Activated naive CD4-positive, alpha-beta T cell treated with anti-CD3 and anti-CD28 coated beads for 36 hours (primary cell): ENCODE measurements around the gene SYNE2. TPM values are rescaled to one million over a fixed set of nuclear protein-coding genes. Genes with fewer than 3 reads are reported as not detected.
"Not testable (repeated sequence)": the region's sequence is repeated elsewhere in the genome, so short reads cannot be mapped to it uniquely, and the experiment has no call there.

ENCODE experiments used
- CTCF ChIA-PET: fragments of 350-600 bp; sonication (Branson Sonifier 250); formaldehyde crosslinking; loops from one replicate; lab custom pipeline; 2021; ENCODE audit warnings: antibody characterized with exemption; lab: Charles Lee
- DNase-seq: peaks from one replicate; pipeline ENCODE4 v3.0.0-alpha.2; 2020
- H3K27ac Mint-ChIP-seq: one replicate; pipeline ENCODE4 v1.8.0; 2021; ENCODE audit warnings: mild to moderate bottlenecking, mixed read lengths
- H3K27me3 Mint-ChIP-seq: one replicate; pipeline ENCODE4 v1.8.0; 2021; ENCODE audit warnings: low read depth, mixed read lengths
- H3K36me3 Mint-ChIP-seq: one replicate; pipeline ENCODE4 v1.8.0; 2021; ENCODE audit warnings: low read depth, mixed read lengths
- H3K4me1 Mint-ChIP-seq: one replicate; pipeline ENCODE4 v1.8.0; 2021; ENCODE audit warnings: low read depth, mixed read lengths
- H3K4me3 Mint-ChIP-seq: one replicate; pipeline ENCODE4 v1.8.0; 2021; ENCODE audit warnings: mild to moderate bottlenecking, moderate library complexity, mixed read lengths
- H3K9me3 Mint-ChIP-seq: one replicate; pipeline ENCODE4 v1.8.0; 2021; ENCODE audit warnings: mixed read lengths
- intact Hi-C: fragments of 100-400 bp; cut with micrococcal nuclease; formaldehyde crosslinking; loops from one replicate; pipeline ENCODE4 v1.15.1; 2023
- total RNA-seq, 2 experiments: library from RNA; stranded (reverse); gene quantifications; one replicate each; pipeline ENCODE4 v1.2.3, GENCODE V29; 2021

SYNE2 gene
- total RNA-seq, 2 experiments from 2014 or later: 22.1 to 22.3 TPM

- Mint-ChIP-seq H3K4me3 (no peak overlapping the region), H3K9me3 (no peaks in the 10 kb centered on the region), H3K4me1 (peaks cover 7% of the 10 kb centered on the region), H3K36me3 (peaks cover 17% of the 10 kb centered on the region), H3K27ac (no peak overlapping the region), H3K27me3 (no peaks in the 10 kb centered on the region)
- intact Hi-C loops: no loop called here
- no peak for DNase-seq
- CTCF ChIA-PET: interaction anchor here (0.7 to 1.5 kb wide), 3 partner anchors 17 to 178 kb away, joined by 3 read pairs; no protein-coding TSS in a partner anchor
These were observed 272.5 kb downstream of the SYNE2 start for GRCh38 chr14:64125270-64125669.

- CTCF ChIA-PET: no interaction called here
- Mint-ChIP-seq H3K27ac (no peak overlapping the region), H3K36me3 (peaks cover 16% of the 10 kb centered on the region), H3K4me3 (no peak overlapping the region), H3K9me3 (no peaks in the 10 kb centered on the region), H3K27me3 (no peaks in the 10 kb centered on the region), H3K4me1 (peaks cover 7% of the 10 kb centered on the region)
- no peak for DNase-seq
- intact Hi-C loops: no loop called here
These were observed 273.7 kb downstream of the SYNE2 start for GRCh38 chr14:64126548-64126947.

DNA sequence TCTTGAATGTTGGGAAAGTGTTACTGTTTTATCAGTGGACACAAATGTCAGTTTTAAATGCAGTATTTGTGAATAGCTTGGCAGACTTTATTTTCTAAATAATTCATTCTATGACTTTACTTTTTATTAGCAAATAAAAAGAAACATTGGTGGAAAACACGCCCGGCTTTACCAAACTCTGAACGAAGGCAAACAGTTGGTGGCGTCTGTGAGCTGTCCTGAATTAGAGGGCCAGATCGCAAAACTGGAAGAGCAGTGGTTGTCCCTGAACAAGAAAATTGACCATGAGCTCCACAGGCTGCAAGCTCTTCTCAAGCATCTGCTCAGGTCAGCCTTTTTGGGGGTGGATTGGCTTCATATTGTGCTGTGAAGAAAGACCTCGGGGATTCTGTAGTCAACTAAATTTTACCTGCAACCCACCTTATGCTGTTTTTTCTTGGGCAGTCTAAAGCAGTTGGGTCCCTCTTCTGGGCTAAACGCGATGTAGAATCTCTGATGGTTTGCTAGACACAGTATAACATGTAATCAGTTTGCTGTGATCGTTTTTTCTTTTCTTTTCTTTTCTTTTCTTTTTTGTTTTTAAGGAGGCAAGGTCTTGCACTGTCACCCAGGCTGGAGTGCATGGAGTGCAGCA is 285.0 kb downstream of the SYNE2 start:
- H3K27me3 Mint-ChIP-seq: no peaks in the 10 kb centered on the region
- H3K4me3 Mint-ChIP-seq: no peak overlapping the region
- DNase-seq: no peak
- no peaks in the 10 kb centered on the region for H3K9me3 Mint-ChIP-seq
- intact Hi-C loops: loop anchor here (2.0 kb wide), 1 partner anchor 157 kb away; the partner anchor contains the start of gene ESR2
- H3K36me3 Mint-ChIP-seq: peaks cover 16% of the 10 kb centered on the region
- no peak overlapping the region for H3K27ac Mint-ChIP-seq
- CTCF ChIA-PET: interaction anchor here (1.1 to 2.9 kb wide), 3 partner anchors 59 to 166 kb away, joined by 3 to 12 read pairs (median 6); no protein-coding TSS in a partner anchor
- no peaks in the 10 kb centered on the region for H3K4me1 Mint-ChIP-seq

DNA sequence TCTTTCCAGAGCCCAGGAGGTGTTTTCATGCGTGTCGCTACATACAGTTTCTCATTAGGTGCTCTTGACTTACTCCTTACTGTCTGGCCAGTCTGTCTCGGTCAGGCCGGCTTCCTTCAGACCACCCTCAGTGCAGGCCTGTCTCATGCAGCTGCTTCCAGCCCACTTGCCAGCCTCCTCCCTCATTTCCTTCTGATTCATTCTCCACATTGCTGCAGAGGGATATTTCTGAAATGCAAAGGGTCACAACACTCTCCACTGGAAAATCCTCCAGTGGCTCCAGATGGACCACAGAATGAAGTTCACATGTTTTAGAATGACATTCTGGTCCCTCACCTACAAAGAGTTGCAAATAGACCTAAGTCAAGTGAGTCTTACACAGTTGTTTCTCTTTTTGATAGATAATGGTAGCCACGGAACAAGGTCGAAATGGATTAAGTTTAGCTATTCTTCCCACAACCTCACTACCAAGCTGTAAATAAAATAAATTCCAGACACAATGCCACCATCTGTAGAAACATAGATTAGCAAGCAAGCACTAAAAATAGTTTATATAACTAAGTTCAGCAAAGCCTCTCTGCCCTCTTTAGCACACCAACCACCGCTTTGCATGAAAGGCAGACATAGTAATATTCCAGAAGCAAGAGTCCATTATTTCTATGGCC is 294.5 kb downstream of the SYNE2 start:
- Mint-ChIP-seq H3K4me3 (no peak overlapping the region), H3K27me3 (no peaks in the 10 kb centered on the region), H3K27ac (no peak overlapping the region), H3K36me3 (peaks cover 3% of the 10 kb centered on the region), H3K9me3 (no peaks in the 10 kb centered on the region), H3K4me1 (no peaks in the 10 kb centered on the region)
- DNase-seq: no peak
- CTCF ChIA-PET: no interaction called here
- intact Hi-C loops: no loop called here

DNA sequence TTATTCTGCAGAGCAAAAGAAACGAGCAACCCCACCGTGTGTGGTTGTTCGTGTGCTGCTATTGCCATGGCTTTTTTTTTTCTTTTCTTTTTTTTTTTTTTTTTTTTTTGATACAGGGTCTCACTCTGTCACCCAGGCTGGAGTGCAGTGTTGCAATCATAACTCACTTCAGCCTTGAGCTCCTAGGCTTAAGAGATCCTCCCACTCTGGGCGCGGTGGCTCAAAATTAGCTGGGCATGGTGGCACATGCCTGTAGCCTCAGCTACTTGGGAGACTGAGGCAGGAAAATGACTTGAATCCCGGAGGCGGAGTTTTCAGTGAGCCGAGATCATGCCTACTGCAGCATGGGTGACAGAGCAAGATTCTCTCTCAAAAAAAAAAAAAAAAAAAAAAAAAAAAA is 297.1 kb downstream of the SYNE2 start:
- Mint-ChIP-seq H3K9me3 (no peaks in the 10 kb centered on the region), H3K4me3 (no peak overlapping the region), H3K27ac (no peak overlapping the region), H3K27me3 (no peaks in the 10 kb centered on the region), H3K36me3 (peaks cover 3% of the 10 kb centered on the region), H3K4me1 (no peaks in the 10 kb centered on the region)
- CTCF ChIA-PET: no interaction called here
- DNase-seq: no peak
- intact Hi-C loops: no loop called here

DNA sequence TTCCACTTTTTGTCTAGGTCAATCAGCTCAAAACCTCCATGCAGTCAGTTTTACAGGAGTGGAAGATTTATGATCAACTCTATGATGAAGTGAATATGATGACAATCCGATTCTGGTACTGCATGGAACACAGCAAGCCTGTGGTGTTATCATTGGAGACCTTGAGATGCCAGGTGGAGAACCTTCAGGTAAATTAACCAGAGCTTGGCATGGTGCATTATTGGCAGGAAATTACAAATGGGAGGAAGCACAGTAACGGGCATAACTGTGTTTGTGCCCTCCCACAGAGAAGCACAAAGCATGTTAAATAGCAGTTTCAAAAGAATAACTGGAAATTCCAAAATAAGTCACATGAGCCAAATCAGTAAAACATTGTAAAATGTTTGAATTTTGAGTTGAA is 305.8 kb downstream of the SYNE2 start:
- intact Hi-C loops: loop anchor here (1.0 kb wide), 1 partner anchor 136 kb away; the partner anchor contains the start of gene ESR2
- H3K36me3 Mint-ChIP-seq: peaks cover 11% of the 10 kb centered on the region
- CTCF ChIA-PET: no interaction called here

DNA sequence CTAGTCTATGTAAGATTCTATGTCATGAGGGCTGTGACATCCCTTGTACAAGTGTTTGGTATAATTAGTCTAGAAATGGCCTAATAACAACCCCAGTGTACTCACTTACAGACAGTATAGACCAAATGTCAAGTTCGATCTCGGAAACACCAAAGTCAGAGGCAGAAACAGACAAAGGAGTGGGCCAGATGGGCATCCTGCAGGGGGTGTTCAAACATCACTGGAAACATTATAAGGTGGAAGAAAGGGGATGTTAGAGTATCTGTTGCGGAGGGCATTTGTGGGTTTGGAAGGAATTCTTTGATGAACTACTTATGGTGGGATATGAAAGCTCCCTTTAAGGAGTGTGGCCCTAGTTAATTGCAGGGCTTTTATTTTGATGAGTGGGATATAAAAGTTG is 306.8 kb downstream of the SYNE2 start:
- H3K27ac Mint-ChIP-seq: no peak overlapping the region
- H3K9me3 Mint-ChIP-seq: no peaks in the 10 kb centered on the region
- H3K36me3 Mint-ChIP-seq: peaks cover 11% of the 10 kb centered on the region
- H3K4me1 Mint-ChIP-seq: no peaks in the 10 kb centered on the region
- no peak for DNase-seq
- CTCF ChIA-PET: no interaction called here
- H3K4me3 Mint-ChIP-seq: no peak overlapping the region
- intact Hi-C loops: loop anchor here (1.0 kb wide), 1 partner anchor 135 kb away; the partner anchor contains the start of gene ESR2
- H3K27me3 Mint-ChIP-seq: no peaks in the 10 kb centered on the region

More for the DNA sequence above, 305.8 kb downstream of the SYNE2 start:
- H3K27me3 Mint-ChIP-seq: no peaks in the 10 kb centered on the region
- H3K4me3 Mint-ChIP-seq: no peak overlapping the region
- DNase-seq: no peak
- no peaks in the 10 kb centered on the region for H3K9me3 Mint-ChIP-seq
- H3K27ac Mint-ChIP-seq: no peak overlapping the region
- no peaks in the 10 kb centered on the region for H3K4me1 Mint-ChIP-seq

- peaks cover 9% of the 10 kb centered on the region for H3K4me1 Mint-ChIP-seq
- H3K27ac Mint-ChIP-seq: no peak overlapping the region
- H3K36me3 Mint-ChIP-seq: peaks cover 8% of the 10 kb centered on the region
- H3K27me3 Mint-ChIP-seq: no peaks in the 10 kb centered on the region
- CTCF ChIA-PET: no interaction called here
- no peaks in the 10 kb centered on the region for H3K9me3 Mint-ChIP-seq
- H3K4me3 Mint-ChIP-seq: no peak overlapping the region
- intact Hi-C loops: no loop called here
- no peak for DNase-seq
These were observed 317.4 kb downstream of the SYNE2 start for GRCh38 chr14:64170181-64170580.

- Mint-ChIP-seq H3K36me3 (peaks cover 27% of the 10 kb centered on the region), H3K4me1 (peaks cover 21% of the 10 kb centered on the region), H3K27me3 (no peaks in the 10 kb centered on the region), H3K9me3 (no peaks in the 10 kb centered on the region), H3K4me3 (no peak overlapping the region), H3K27ac (no peak overlapping the region)
- CTCF ChIA-PET: interaction anchor here (1.2 to 1.8 kb wide), 3 partner anchors 120 to 167 kb away, joined by 3 to 7 read pairs (median 5); partner anchors contain the start of gene ESR2
- DNase-seq: no peak
- intact Hi-C loops: no loop called here
These were observed 322.3 kb downstream of the SYNE2 start for GRCh38 chr14:64174922-64175782.

DNA sequence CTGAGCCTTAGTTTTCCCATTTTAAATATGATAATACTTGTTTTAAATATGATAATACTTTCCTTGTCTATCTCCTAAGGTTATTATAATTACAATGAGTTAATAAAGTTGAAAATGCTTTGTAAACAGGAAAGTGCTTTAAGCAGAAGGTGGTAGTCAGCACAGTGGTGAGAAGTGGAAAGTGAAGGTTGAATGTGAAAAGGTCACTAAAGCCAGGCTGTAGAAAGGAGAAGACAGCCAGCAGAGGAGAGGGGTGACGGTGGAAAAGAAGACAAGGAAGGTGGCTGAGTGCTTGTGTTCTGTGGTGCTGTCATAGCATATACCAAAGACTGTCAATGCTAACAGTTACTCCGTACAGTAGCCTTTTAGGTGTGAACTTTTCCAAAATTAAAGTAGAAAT is 323.5 kb downstream of the SYNE2 start:
- Mint-ChIP-seq H3K36me3 (peaks cover 26% of the 10 kb centered on the region), H3K4me1 (peaks cover 21% of the 10 kb centered on the region), H3K9me3 (no peaks in the 10 kb centered on the region), H3K27ac (no peak overlapping the region), H3K4me3 (no peak overlapping the region), H3K27me3 (no peaks in the 10 kb centered on the region)
- CTCF ChIA-PET: interaction anchor here (0.7 kb wide), 1 partner anchor 336 kb away, joined by 3 read pairs; no protein-coding TSS in a partner anchor
- intact Hi-C loops: no loop called here
- DNase-seq: no peak

- intact Hi-C loops: no loop called here
- Mint-ChIP-seq H3K9me3 (no peaks in the 10 kb centered on the region), H3K4me3 (no peak overlapping the region), H3K27ac (no peak overlapping the region), H3K36me3 (peaks cover 25% of the 10 kb centered on the region), H3K4me1 (peaks cover 21% of the 10 kb centered on the region), H3K27me3 (no peaks in the 10 kb centered on the region)
- CTCF ChIA-PET: no interaction called here
- DNase-seq: no peak
These were observed 326.0 kb downstream of the SYNE2 start for GRCh38 chr14:64178814-64179213.

DNA sequence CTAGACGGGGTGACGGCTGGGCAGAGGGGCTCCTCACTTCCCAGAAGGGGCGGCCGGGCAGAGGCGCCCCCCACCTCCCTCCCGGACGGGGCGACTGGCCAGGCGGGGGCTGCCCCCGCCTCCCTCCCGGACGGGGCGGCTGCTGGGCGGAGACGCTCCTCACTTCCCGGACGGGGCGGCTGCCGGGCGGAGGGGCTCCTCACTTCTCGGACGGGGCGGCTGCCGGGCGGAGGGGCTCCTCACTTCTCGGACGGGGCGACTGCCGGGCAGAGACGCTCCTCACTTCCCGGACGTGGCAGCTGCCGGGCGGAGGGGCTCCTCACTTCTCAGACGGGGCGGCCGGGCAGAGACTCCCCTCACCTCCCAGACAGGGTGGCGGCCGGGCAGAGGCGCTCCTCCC is 330.1 kb downstream of the SYNE2 start:
- H3K27me3 Mint-ChIP-seq, H3K4me1 Mint-ChIP-seq, H3K9me3 Mint-ChIP-seq, intact Hi-C loops, DNase-seq, H3K27ac Mint-ChIP-seq, H3K4me3 Mint-ChIP-seq: not testable (repeated sequence)
- CTCF ChIA-PET: interaction anchor here (0.6 kb wide), 1 partner anchor 175 kb away, joined by 3 read pairs; no protein-coding TSS in a partner anchor
- peaks cover 29% of the 10 kb centered on the region for H3K36me3 Mint-ChIP-seq
